HG03432 (cell line): ENCODE data around the gene CTTNBP2.

Experiments used
- ATAC-seq: cut with Tn5 transposase; IDR thresholded peaks from one replicate; pipeline ENCODE4 v1.9.1; 2021; ENCODE audit warnings: mild to moderate bottlenecking, moderate library complexity; ENCODE audit not compliant: unreplicated experiment

Gene CTTNBP2

DNA sequence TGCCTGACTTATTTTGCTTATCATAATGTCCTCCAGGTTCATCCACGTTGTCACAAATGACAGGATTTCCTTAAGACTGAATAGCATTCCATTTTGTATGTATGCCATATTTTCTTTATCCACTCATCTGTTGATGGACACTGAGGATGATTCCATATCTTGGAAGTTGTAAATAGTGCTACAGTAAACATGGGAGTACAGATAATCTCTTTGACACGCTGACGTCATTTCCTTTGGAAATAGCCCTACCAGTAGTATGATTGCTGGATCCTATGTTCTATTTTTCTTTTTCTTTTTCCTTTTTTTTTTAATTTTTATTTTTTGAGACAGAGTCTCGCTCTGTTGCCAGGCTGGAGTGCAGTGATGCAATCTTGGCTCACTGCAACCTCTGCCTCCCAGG lies 167.6 kb downstream of the CTTNBP2 start:
- ATAC-seq: no peak

DNA sequence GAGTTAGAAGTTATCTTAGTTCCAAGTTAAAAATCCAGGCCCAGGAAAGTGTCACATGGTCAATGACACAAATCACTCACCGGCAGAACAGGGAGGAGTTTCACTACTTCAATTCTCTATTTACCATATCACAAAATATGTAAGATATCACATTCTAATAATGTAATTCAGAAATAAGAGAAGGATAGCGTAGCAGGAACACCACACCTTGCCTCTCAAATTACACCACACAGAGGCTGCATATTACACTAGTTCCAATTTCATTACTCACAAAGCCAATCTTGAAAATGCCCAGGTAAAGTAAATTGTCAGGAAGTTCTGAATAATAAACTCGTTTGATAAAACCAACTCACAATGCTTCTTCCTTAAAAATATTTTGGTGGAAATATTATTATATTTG lies 169.2 kb downstream of the CTTNBP2 start:
- ATAC-seq: no peak

DNA sequence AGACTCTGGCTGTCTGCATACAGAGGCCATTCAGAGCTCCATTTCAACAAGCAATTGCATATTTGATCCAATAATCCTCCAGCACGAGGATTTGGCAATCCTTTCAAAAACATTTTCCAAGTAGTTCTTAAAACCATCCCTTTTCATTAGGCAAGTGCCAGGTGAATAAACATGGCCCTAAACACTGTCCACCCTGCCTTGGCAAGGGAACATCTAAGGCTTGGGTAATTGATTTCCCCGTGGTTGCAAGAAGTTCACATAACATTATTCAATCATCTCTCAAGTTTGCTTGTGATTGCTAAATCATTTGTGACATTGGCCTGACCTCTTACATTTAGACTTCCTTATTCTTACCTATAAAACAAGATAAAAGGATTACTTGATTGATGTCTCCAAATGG lies 175.2 kb downstream of the CTTNBP2 start:
- ATAC-seq: no peak

DNA sequence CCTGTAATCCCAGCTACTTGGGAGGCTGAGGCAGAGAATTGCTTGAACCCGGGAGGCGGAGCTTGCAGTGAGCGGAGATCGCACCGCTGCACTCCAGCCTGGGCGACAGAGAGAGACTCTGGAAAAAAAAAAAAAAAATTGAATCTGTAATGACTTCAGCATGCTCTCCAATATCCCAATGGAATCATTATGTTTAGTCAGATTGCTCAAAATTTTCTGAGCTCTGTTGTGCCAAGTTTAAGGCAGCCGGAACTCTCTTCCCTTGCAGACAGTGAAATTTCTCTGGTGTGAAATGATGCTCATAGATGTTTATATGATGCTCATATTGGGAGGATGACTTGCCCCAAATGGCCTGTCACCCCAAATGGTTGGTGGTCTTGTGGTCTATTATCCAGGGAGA lies 180.9 kb downstream of the CTTNBP2 start:
- no peak for ATAC-seq

DNA sequence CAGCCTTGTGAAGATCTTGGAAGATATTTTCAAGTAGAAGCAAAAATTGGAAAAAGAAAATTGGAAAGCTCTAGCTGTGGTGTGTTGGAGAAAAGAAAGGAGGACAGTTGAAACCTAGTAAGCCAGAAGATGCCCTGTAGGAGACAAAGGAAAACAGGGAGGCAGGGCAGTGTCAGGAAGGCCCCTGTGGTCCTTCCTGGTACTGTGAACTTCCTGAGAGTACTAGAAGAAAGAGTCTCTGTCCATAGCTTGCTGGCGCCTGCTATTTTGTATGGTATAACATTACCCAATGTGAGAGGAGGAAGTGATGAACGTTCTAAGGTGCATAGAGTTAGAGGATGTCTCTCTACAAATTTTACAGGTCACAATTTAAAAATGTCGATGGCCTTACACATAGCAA lies 183.1 kb downstream of the CTTNBP2 start:
- no peak for ATAC-seq

DNA sequence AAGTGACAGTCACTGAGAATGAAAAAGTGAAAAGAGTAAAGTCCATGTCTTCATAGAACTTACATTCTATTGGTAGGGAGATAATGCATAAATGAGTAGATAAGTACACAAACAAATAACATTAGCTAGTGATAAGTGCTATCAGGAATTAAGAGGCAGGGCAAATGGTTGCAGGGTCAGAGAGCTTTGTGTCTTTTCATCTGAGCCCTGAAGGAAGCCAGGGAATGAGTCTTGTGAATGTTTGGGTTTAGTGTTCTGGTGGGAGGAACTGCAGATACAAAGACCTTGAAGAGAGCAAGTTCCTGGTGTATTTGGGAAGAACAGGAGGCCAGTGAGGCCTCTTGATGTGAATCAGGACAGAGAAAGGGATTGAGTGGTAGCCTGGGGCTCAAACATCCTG lies 183.8 kb downstream of the CTTNBP2 start:
- no peak for ATAC-seq

DNA sequence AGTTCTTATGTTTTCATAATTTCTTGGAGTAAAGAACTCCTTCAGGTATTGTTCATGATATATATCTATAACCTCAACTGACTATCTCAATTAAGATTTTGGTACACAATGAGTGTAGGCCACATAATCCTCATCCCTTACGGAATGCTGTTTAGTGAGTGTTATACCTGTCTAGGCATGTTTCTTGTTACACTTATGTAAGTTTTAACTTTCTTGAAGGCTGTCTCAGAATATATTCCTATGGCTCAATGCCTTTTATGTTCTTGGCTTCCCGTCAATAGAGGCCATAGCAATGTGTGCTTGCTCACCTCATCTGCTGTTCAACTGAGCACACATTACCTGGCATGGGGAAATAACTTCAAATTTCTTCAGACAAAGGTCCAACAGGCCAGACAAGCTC lies 185.1 kb downstream of the CTTNBP2 start:
- ATAC-seq: no peak

DNA sequence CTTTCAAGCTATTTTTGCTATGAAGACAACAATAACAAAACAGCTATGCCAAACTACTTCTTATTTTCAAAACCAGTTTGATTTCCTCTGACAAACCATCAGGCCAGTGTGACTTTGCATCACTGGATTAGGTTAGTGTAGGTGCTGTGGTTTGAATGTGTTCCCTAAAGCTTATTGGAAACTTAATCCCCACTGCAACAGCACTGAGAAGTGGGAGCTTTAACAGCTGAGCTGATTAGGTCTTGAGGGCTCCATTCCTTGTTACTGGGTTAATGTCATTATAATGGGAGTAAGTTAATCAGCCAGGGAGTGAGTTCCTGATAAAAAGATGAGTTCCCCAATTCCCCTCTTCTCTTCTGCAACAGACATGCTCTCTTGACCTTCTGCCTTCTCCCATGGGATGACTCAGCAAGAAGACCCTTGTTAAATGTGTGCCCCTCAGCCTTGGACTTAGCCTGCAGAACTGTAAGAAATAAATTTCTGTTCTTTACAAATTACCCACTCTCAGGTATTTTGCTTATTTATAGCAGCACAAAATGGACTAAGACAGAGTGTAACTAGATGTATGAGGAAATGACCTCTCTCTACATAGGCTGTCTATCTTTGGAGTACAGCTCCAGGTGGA lies 186.8 kb downstream of the CTTNBP2 start:
- ATAC-seq: no peak

DNA sequence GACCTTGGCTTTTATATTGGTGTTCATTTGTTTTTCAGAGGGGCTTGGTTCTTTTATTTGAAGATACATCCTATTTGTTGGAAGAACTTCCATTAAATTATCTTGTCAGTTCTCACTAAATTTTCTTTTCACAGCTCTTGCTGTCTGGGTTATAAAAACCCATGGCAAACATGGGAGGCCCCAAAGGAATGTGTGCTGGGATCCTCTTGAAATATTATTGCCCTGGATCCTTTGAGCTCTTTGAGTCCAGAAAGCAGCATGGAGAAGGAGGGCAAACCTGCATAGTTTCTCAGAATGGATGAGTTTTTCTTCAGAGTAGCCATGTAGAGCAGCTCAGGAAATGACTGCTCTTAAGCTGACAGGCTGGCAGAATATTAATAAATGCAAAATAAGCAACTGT lies 187.4 kb downstream of the CTTNBP2 start:
- no peak for ATAC-seq

DNA sequence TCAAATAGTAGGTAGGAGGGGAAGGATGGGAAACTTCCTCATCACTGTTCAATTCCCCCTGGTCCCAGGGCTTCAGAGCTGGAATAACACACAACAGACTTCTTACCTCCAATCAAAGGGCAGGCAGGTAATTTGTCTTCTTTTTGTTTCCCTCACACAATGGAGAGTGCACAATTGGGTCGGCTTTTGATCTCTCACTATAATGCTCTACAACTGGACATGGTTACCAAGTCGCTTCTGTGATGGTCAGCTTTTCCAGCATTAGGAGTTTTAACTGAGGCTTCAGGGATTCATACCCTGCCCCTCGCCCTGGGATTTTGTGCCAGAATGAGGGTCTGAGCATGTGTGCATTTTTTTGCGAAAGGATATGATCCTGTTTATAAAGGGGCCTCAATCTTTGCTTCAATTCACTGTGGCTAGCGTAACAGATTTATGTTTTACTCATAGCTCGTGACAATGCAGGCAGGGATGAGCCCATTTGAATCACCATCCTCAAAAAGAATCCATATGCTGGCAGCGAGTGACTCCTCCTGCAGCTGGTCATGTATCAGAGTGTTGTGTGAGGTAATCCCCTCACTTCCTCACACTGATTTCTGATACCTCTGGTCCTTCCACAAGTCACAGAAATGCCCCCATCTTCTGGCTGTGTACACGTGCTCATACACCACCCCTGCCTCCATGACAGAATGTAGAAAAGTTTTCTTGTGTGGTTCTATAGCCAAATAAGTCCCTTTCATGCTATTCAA lies 189.6 kb downstream of the CTTNBP2 start:
- ATAC-seq: no peak

DNA sequence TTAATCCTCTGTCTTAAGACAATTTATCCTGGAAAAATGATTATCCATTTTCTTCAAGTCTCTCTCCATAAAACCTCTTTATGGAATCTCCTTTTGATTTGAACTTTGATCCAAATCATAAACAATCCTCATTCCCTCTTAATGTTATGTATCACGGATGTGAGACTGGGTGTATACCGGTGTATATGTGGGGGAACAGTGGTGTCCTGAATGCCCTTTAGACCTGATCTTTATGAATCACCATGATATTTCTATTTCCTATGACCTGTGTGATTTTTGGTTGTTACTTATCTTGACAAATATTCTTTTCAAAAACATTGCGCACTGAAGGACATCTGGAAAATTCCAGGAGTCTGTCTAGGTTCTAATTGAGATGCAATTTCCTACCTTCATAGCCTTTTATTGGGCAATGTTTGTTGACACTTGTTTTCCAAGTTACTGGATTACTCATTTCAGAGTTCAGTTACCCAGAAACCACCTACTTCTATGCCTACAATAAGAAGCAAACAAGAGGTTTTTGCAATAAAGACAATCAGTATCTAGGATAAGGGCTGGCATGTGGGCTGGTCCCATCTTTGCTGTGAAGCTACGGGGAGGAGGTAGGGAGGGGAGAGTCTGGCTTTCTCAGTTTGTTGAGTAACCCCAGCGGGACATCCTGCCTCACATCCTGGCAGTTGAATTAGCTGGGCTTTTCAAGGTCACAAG lies 190.4 kb downstream of the CTTNBP2 start:
- no peak for ATAC-seq

DNA sequence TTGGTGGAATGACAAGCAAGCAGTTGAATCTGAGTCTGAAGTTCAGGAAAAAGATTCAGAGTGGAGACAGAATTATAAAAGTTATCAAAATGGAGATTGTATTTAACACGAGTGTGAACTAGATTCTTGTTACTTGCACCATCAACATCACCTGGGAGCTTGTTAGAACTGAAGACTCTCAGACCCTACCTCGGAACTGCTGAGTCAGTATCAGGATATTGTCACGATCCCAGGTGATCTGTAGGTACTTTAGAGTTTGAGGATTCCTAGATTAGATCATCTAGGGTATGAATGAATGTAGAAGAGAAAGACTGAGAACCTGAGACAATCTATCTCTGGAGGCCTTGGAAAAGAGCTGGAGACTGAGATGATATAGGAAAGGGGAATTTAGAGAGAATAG lies 194.1 kb downstream of the CTTNBP2 start:
- no peak for ATAC-seq

DNA sequence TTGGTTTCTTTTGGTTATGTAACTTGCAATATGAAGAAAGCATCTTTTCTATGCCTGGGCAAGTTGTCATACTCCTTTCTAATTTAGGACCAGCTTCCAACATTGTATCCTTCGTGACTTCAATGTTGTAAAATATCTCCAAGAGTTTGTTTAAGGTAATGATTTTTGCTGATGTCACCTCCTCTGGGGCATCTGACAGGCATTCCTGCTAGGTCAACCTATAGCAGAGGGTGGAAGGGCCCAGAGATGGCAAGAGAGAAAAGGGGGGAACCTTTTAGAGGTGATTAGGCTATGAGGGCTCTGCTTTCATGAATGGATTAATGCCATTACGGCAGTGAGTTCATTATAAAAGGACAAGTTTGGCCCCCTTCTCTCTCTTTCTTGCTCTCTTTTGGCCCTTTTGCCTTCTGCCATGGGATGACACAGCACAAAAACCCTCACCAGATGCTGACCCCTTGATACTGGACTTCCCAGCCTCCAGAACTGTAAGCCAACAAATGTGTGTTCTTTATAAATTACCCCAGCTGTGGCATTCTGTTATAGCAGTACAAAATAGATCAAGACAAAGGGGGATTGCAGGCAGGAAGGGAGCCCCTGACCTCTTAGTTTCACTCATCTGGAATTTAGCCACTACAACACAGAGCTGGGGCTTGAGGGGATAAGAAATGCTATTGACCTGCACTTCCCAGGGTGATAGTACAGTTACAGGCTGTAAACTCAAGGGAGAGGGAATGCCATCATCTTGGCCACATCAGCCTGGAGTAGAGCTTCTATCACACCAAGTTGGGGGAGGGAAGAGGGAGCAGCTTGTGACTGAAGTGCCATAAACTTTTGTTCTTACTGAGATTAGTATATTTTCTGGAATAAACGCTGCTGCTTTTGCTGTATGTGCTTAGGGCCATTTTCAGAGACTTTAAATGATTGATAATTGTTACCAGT lies 197.5 kb downstream of the CTTNBP2 start:
- no peak for ATAC-seq

DNA sequence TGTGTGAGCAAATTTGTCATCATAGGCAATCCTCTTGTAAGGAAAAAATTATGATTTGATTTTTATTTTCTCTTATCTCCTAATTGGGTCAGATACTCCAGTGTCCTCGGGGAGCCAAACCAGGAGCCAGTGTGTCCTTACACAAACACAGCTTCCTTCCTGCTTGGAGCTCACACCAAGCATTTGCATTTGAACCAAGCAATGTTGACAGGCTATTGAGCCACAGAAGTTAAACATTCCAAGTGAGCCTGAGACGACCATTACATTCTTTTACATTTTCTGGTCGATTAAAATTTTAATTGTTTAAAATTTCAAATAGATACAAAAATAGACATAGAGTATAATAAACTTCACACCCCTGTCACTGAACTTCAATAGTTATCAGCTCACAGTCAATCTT lies 198.6 kb downstream of the CTTNBP2 start:
- no peak for ATAC-seq

DNA sequence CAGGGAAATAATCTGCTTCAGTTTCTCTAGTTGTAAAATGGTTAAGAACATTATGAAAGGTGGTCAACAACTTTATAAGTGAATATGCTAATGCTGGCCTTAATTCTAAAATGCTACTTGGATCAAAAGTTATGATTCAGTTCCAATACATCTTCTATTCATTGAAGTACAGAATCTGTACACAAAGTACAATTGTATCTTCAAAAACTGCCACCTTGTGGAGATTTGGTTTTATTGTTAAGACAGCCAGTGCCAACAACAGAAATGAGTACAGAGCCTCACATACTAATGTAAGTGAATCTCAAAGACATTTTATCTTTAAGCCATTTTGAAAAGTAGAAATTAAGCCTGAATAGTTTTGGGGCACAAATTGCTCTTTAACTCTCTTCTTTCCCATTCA lies 199.4 kb downstream of the CTTNBP2 start:
- peak; percentile 70 for ATAC-seq

DNA sequence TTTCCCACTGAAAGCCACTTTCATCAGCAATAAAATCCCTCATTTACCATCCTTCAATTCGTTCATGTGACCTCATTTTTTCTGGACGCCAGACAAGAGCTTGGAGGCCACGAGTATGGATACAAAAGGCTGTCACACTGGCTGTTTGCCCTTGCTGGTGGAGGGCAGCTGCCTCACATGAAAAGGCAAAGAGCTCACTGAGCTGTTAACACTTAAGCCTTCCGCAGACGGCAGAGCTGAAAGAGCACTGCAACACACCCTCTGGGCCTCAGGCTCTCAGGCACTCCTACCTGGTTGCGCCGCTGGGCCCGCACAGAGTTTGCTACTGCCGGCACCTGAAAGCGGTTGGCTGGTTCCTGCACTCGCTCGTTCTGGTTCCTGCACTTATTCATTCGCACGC lies 199.9 kb downstream of the CTTNBP2 start:
- ATAC-seq: no peak

DNA sequence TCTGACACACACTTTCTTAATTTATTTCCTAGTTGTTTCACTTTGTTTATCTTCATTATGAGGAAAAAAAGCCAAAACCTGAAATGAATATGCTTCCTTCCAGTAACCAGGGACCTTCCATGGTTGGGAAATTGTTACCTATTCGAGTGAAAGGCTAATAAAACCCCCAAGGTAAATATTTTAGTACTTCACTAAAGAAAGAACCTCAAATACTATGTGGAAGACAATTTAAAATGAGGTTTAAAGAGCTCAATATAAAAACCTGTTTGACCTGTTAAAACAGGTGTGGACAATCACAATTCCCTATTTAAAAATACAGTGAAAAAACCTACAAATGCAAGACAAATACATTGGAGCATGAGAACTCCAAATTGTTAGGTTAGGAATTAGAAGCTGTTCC lies 200.8 kb downstream of the CTTNBP2 start:
- ATAC-seq: no peak

DNA sequence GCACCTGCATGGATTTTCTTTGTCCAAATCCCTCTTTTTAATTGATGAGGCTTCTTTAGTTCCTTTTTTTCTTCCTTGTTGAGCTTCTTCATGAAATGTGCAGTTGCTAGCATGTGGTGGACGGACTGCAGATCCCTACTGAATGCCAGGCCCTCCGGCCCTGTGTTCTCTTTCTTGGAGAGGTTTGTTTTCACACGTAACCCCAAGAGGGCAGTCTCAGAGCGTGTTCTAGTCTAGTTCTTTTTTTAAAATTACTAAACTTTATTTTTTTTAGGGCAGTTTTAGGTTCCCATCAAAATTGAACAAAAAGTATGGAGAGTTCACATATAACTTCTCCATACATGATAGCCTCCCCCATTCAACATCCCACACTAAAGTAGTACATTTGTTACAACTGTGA lies 203.4 kb downstream of the CTTNBP2 start:
- ATAC-seq: no peak

DNA sequence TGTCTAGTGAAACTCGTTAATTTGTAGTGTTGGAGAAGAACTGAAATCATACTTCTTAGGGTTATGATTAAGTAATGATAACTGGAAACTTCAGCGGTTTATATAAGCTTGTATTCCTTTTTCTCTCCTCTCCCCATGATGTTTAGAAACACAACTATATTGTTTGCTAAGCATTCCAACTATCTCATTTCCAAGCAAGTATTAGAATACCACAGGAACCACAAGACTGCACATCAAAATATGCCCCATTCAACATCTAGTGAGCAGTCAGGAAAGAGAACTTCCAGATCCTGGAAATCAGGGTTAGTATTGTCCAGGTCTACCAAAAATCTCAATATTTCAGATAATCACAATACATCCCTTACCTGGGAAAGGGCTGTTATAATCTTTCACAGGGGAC lies 205.8 kb downstream of the CTTNBP2 start:
- ATAC-seq: no peak

DNA sequence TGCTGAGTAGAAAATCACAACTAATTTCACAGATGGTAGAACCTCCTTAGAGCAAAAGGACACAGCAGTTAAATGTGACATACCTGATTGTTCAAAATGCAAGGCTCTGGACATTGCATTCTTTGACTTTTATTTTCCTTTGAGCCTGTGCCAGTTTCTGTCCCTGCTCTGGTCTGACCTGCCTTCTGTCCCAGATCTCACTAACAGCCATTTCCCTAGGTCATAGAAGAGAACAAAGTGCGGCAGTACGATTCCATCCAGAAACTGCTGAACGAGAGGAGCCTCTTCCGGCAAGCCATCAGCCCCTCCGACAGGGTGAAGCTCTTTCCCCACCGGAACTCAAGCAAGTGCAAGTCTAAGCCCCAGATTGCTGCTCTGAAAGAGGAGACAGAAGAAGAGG lies 206.6 kb downstream of the CTTNBP2 start:
- ATAC-seq: no peak

DNA sequence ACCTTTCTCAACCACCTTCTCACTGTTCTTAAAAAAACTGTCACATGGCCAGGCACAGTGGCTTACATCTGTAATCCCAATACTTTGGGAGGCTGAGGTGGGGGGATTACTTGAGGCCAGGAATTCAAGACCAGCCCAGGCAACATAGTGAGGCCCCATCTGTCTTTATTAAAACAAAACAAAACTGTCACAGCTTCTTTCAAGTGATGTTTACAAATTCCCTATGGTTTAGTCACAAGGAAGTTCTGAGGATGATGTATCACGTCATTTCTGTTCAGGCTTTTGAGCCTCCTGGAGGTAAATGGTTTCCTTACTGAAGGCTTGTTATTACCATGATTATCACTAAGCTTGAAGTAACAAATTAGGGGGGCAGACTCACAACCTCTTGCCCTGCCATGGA lies 207.2 kb downstream of the CTTNBP2 start:
- ATAC-seq: no peak
